Glutamatergic neuron (in vitro differentiated cells): ENCODE data around the gene EXOC6B. TPM values are rescaled to one million over a fixed set of nuclear protein-coding genes. Genes with fewer than 3 reads are reported as not detected.
"Not testable (repeated sequence)": the region's sequence is repeated elsewhere in the genome, so short reads cannot be mapped to it uniquely, and the experiment has no call there.

ENCODE experiments used
- DNase-seq: peaks from one replicate; pipeline ENCODE4 v3.0.0; 2022
- H3K27ac Mint-ChIP-seq: one replicate; pipeline ENCODE4 v1.8.0; 2020; ENCODE audit warnings: mild to moderate bottlenecking, mixed read lengths, inconsistent platforms; ENCODE audit not compliant: unreplicated experiment
- H3K27me3 Mint-ChIP-seq: one replicate; pipeline ENCODE4 v1.8.0; 2020; ENCODE audit warnings: mild to moderate bottlenecking, moderate library complexity, mixed read lengths, inconsistent platforms; ENCODE audit not compliant: unreplicated experiment
- H3K36me3 Mint-ChIP-seq: one replicate; pipeline ENCODE4 v1.8.0; 2020; ENCODE audit warnings: mild to moderate bottlenecking, mixed read lengths, inconsistent platforms; ENCODE audit not compliant: unreplicated experiment
- H3K4me1 Mint-ChIP-seq: one replicate; pipeline ENCODE4 v1.8.0; 2020; ENCODE audit warnings: mild to moderate bottlenecking, low read depth, mixed read lengths, inconsistent platforms; ENCODE audit not compliant: unreplicated experiment
- H3K4me3 Mint-ChIP-seq: one replicate; pipeline ENCODE4 v1.8.0; 2020; ENCODE audit warnings: mild to moderate bottlenecking, mixed read lengths, inconsistent platforms; ENCODE audit not compliant: unreplicated experiment
- H3K9me3 Mint-ChIP-seq: one replicate; pipeline ENCODE4 v1.8.0; 2020; ENCODE audit warnings: mild to moderate bottlenecking, moderate library complexity, mixed read lengths, inconsistent platforms; ENCODE audit not compliant: unreplicated experiment
- total RNA-seq: library from RNA; stranded (reverse); fragmentation: NEBNext Ultra II Directional; extraction: Animal tissue kit (Norgen Biotek cat#: 25700); gene quantifications from one replicate; pipeline ENCODE4 v1.2.1, GENCODE V29; 2021; ENCODE audit not compliant: unreplicated experiment
- TF ChIP-seq, protein P1 (sequence below): fragments of 200-600 bp; sonication (generic); IDR thresholded peaks from one replicate; pipeline ENCODE4 v1.5.0; 2021; ENCODE audit not compliant: partially characterized antibody, unreplicated experiment

Gene EXOC6B
- total RNA-seq, 1 donor from 2014 or later: 34.5 TPM

DNA sequence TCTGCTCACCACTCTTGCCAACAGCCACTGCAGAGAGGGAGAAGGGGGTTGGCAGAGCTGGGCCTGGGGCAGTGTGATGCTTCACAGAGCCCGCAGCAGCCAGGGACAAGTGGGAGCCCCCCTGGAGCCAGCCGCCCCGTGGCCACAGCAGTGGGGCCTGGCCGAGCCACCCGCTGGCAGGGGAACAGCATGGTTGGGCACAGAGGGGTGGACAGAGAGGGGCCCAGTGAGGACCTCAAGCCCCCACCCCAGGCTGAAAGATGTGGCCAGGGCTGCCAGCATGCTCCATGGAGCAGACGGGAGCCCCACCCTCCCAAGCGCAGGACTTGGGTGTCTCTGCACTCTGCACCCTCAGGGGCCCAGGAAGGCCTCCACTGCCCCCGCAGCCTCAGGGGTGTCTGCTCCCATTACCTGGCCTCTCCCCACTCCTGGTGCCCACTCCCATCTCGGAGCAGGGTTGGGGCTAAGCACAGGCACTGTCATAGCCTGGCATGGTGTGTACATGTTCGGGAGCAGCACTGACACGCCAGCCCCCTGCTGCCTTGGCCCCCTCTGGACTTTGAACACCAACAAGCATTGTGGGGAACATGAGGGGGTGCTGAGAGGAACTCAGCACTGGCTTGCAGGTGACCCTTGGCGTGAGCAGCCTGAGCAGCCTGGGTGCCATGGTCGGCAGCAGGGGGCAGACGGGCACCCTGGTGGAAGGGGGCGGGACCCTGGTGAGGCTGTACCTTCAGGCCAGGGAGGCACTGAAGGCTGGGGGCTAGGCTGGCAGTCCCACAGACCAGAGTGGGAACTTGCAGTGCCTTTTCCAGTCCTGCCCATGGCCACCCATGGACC, 398.6 kb downstream of the EXOC6B start:
- H3K36me3 Mint-ChIP-seq: no peaks in the 10 kb centered on the region
- TF ChIP-seq, protein P1, sequence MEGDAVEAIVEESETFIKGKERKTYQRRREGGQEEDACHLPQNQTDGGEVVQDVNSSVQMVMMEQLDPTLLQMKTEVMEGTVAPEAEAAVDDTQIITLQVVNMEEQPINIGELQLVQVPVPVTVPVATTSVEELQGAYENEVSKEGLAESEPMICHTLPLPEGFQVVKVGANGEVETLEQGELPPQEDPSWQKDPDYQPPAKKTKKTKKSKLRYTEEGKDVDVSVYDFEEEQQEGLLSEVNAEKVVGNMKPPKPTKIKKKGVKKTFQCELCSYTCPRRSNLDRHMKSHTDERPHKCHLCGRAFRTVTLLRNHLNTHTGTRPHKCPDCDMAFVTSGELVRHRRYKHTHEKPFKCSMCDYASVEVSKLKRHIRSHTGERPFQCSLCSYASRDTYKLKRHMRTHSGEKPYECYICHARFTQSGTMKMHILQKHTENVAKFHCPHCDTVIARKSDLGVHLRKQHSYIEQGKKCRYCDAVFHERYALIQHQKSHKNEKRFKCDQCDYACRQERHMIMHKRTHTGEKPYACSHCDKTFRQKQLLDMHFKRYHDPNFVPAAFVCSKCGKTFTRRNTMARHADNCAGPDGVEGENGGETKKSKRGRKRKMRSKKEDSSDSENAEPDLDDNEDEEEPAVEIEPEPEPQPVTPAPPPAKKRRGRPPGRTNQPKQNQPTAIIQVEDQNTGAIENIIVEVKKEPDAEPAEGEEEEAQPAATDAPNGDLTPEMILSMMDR: no peak
- no peak overlapping the region for H3K27ac Mint-ChIP-seq
- H3K4me3 Mint-ChIP-seq: no peak overlapping the region
- no peak for DNase-seq
- no peaks in the 10 kb centered on the region for H3K4me1 Mint-ChIP-seq
- peaks cover 3% of the 10 kb centered on the region for H3K27me3 Mint-ChIP-seq
- H3K9me3 Mint-ChIP-seq: peaks cover 2% of the 10 kb centered on the region

DNA sequence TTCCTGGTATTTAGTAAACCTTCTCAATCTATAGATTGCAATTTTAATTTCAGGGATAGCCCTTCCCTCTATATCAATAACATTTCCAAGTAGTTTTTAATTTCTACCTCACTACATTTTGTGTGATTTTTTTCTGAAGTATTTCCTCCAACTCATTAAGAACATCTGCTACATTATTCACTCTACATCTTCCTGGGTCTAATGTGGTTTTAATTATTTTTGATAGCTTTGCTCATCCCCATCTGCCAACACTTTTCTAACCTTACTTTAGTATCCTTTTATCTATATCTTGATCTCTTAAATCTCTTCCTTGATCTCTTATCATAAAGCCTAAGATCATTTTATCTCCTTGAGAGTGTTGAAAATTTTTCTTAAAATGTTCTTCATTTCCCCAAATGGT, 399.8 kb downstream of the EXOC6B start:
- H3K9me3 Mint-ChIP-seq: peaks cover 2% of the 10 kb centered on the region
- no peaks in the 10 kb centered on the region for H3K4me1 Mint-ChIP-seq
- peaks cover 1% of the 10 kb centered on the region for H3K36me3 Mint-ChIP-seq
- DNase-seq: no peak
- no peak overlapping the region for H3K4me3 Mint-ChIP-seq
- TF ChIP-seq, protein P1: no peak
- peaks cover 3% of the 10 kb centered on the region for H3K27me3 Mint-ChIP-seq
- H3K27ac Mint-ChIP-seq: no peak overlapping the region

DNA sequence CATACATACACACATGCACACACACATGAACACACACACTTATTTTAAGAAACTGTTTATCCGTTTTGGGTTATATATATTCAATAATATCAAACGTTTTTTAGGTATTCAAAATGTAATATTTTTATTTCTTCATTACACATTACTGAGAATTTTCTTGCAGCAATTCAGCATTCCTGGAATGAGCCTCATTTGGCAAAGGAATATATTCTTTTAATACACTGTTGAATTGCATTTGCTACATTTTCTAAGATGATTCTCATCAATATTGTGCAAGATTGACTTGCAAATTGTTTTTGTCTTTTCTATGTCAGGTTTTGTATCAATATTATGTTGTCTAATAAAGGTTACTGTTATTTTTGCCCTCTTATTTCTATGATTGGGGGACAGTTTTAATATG, 402.1 kb downstream of the EXOC6B start:
- H3K4me1 Mint-ChIP-seq: no peaks in the 10 kb centered on the region
- H3K27ac Mint-ChIP-seq: no peak overlapping the region
- no peak overlapping the region for H3K4me3 Mint-ChIP-seq
- H3K9me3 Mint-ChIP-seq: peaks cover 7% of the 10 kb centered on the region
- TF ChIP-seq, protein P1: no peak
- H3K36me3 Mint-ChIP-seq: peaks cover 15% of the 10 kb centered on the region
- H3K27me3 Mint-ChIP-seq: peaks cover 3% of the 10 kb centered on the region
- no peak for DNase-seq

DNA sequence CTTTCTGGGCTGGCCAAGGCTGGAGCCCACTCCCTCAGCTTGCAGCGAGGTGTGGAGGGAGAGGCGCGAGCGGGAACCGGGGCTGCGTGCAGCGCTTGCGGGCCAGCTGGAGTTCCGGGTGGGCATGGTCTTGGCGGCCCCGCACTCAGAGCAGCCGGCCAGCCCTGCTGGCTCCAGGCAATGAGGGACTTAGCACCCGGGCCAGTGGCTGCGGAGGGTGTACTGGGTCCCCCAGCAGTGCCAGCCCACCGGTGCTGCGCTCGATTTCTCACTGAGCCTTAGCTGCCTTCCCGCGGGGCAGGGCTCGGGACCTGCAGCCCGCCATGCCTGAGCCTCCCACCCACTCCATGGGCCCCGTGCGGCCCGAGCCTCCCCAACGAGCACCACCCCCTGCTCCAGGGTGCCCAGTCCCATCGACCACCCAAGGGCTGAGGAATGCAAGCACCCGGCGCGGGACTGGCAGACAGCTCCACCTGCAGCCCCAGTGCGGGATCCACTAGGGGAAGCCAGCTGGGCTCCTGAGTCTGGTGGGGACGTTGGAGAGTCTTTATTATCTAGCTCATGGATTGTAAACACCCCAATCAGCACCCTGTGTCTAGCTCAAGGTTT, 404.0 kb downstream of the EXOC6B start:
- not testable (repeated sequence) for H3K4me3 Mint-ChIP-seq, H3K9me3 Mint-ChIP-seq, H3K27me3 Mint-ChIP-seq, H3K27ac Mint-ChIP-seq, DNase-seq, H3K4me1 Mint-ChIP-seq
- H3K36me3 Mint-ChIP-seq: peaks cover 15% of the 10 kb centered on the region

DNA sequence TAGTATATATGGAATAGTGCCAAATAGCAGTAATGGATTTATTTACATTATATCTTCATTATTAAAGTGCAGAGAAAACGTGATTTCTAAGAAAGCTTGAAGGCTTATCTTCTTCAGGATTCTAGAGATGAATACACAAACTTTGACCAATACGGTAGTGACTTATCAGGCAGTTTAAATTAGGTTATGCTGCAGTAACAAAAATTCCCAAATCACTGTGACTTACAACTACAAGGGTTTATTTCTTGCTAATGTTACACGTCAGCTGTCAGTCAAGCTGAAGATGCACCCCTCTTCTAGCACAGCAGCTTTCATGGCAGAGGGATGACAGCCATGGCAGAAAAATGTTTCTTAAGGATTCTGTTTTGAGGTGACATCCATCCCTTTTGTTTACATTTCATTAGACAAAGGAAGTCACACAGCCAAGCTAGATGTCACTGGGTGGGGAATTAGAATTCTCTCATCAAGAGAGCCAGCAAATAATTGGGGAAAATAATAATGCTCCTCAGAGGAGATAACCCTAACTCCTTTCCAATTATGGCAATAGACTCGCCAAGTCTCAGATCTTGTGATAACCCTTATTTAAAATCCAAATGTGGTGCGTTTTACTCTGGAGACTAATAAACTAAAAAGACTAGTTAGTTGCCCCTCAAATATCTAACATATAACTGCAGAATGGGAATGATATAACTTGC, 409.9 kb downstream of the EXOC6B start:
- peaks cover 5% of the 10 kb centered on the region for H3K9me3 Mint-ChIP-seq
- peaks cover 13% of the 10 kb centered on the region for H3K36me3 Mint-ChIP-seq
- no peak overlapping the region for H3K27ac Mint-ChIP-seq
- DNase-seq: no peak
- TF ChIP-seq, protein P1: no peak
- no peaks in the 10 kb centered on the region for H3K4me1 Mint-ChIP-seq
- H3K27me3 Mint-ChIP-seq: no peaks in the 10 kb centered on the region
- no peak overlapping the region for H3K4me3 Mint-ChIP-seq
